Measurements from ENCODE around the gene PPP1R1C.
"Not testable (repeated sequence)": the region's sequence is repeated elsewhere in the genome, so short reads cannot be mapped to it uniquely, and the experiment has no call there.

The PPP1R1C gene

GRCh38 chr2:182015334-182016109 lies 29.9 kb downstream of the PPP1R1C start:
- no peak for DNase-seq (ENCODE audit: low spot score)

GRCh38 chr2:182018218-182018617 lies 32.6 kb downstream of the PPP1R1C start:
- no peak for DNase-seq (ENCODE audit: low spot score)

- no peak for DNase-seq (ENCODE audit: low spot score)
Measured at GRCh38 chr2:182019731-182020130, 34.1 kb downstream of the PPP1R1C start.

- DNase-seq (ENCODE audit: low spot score) = no peak
Measured at GRCh38 chr2:182020286-182021070, 34.8 kb downstream of the PPP1R1C start.

GRCh38 chr2:182023235-182023634 lies 37.6 kb downstream of the PPP1R1C start:
- DNase-seq (ENCODE audit: low spot score) = no peak

GRCh38 chr2:182030875-182031274 lies 45.2 kb downstream of the PPP1R1C start:
- DNase-seq (ENCODE audit: low spot score) = not testable (repeated sequence)

GRCh38 chr2:182031956-182032355 lies 46.3 kb downstream of the PPP1R1C start:
- no peak for DNase-seq (ENCODE audit: low spot score)

GRCh38 chr2:182033449-182033848 lies 47.8 kb downstream of the PPP1R1C start:
- DNase-seq (ENCODE audit: low spot score) = no peak

GRCh38 chr2:182038576-182038975 lies 52.9 kb downstream of the PPP1R1C start:
- no peak for DNase-seq (ENCODE audit: low spot score)

- DNase-seq (ENCODE audit: low spot score) = no peak
Measured at GRCh38 chr2:182043021-182043420, 57.4 kb downstream of the PPP1R1C start.

GRCh38 chr2:182043861-182044260 lies 58.2 kb downstream of the PPP1R1C start:
- DNase-seq (ENCODE audit: low spot score) = no peak

- no peak for DNase-seq (ENCODE audit: low spot score)
Measured at GRCh38 chr2:182047544-182047943, 61.9 kb downstream of the PPP1R1C start.

GRCh38 chr2:182048088-182048487 lies 62.4 kb downstream of the PPP1R1C start:
- no peak for DNase-seq (ENCODE audit: low spot score)

- DNase-seq (ENCODE audit: low spot score) = no peak
Measured at GRCh38 chr2:182048621-182049020, 63.0 kb downstream of the PPP1R1C start.

GRCh38 chr2:182049372-182050148 lies 63.9 kb downstream of the PPP1R1C start:
- no peak for DNase-seq (ENCODE audit: low spot score)

- DNase-seq (ENCODE audit: low spot score) = no peak
Measured at GRCh38 chr2:182050333-182051135, 64.9 kb downstream of the PPP1R1C start.

GRCh38 chr2:182055993-182056392 lies 70.3 kb downstream of the PPP1R1C start:
- no peak for DNase-seq (ENCODE audit: low spot score)

GRCh38 chr2:182057002-182057401 lies 71.3 kb downstream of the PPP1R1C start:
- DNase-seq (ENCODE audit: low spot score) = no peak

GRCh38 chr2:182058056-182058455 lies 72.4 kb downstream of the PPP1R1C start:
- no peak for DNase-seq (ENCODE audit: low spot score)

GRCh38 chr2:182061739-182062138 lies 76.1 kb downstream of the PPP1R1C start:
- no peak for DNase-seq (ENCODE audit: low spot score)

GRCh38 chr2:182062329-182062972 lies 76.8 kb downstream of the PPP1R1C start:
- no peak for DNase-seq (ENCODE audit: low spot score)
